ENCODE results near the gene FBXO11. TPM values are rescaled to one million over a fixed set of nuclear protein-coding genes. Genes with fewer than 3 reads are reported as not detected.
"Not testable (repeated sequence)": the region's sequence is repeated elsewhere in the genome, so short reads cannot be mapped to it uniquely, and the experiment has no call there.

FBXO11 gene
- total and polyA plus RNA-seq, 4 donors: 9.2 to 46.8 (median 19.7) TPM

GRCh38 chr2:47917276-47917961 is 11.1 kb upstream of the FBXO11 start:
- no peak overlapping the region for H3K4me3 ChIP-seq (ENCODE audit: low read depth in 1 of 3, low read length in 3 of 3)
- no peak overlapping the region for H3K9ac ChIP-seq (ENCODE audit: low read depth in 1 of 2, low read length in 2 of 2)
- H3K4me1 ChIP-seq (ENCODE audit: control insufficient read depth in 4 of 4, insufficient read depth in 4 of 4, low read length in 3 of 4): no peaks in the 10 kb centered on the region
- DNase-seq (ENCODE audit: low spot score): no peak
- no peaks in the 10 kb centered on the region for H3K36me3 ChIP-seq (ENCODE audit: control insufficient read depth in 4 of 4, insufficient read depth in 3 of 4, low read depth in 1 of 4, low read length in 3 of 4)
- no peaks in the 10 kb centered on the region for H3K27me3 ChIP-seq (ENCODE audit: control insufficient read depth in 4 of 4, insufficient read depth in 4 of 4, low read length in 3 of 4)
- no peak overlapping the region for H3K27ac ChIP-seq (ENCODE audit: low read depth in 1 of 2, low read length in 2 of 2)
- TF ChIP-seq CTCF (IDR thresholded peaks at IDR 0.05; ENCODE audit: low read depth, low read length, missing input control): no peak
- TF ChIP-seq MAX (IDR thresholded peaks at IDR 0.05): no peak
- no peak for TF ChIP-seq EGR1 (IDR thresholded peaks at IDR 0.05; ENCODE audit: low read depth in 2 of 2)
- TF ChIP-seq YY1 (IDR thresholded peaks at IDR 0.05): no peak
- no peak for TF ChIP-seq RAD21 (IDR thresholded peaks at IDR 0.05)
- no peak for TF ChIP-seq TAF1 (conservative IDR thresholded peaks at IDR 0.05)
- TF ChIP-seq HNF4G (IDR thresholded peaks at IDR 0.05): no peak
- 89% methylated on average over 3 of the region's 3 CpGs for WGBS
- H3K9me3 ChIP-seq (ENCODE audit: control insufficient read depth in 4 of 4, low read length in 3 of 4): no peaks in the 10 kb centered on the region

GRCh38 chr2:47916412-47916811 is 10.1 kb upstream of the FBXO11 start:
- no peak overlapping the region for H3K9ac ChIP-seq (ENCODE audit: low read depth in 1 of 2, low read length in 2 of 2)
- H3K27me3 ChIP-seq (ENCODE audit: control insufficient read depth in 4 of 4, insufficient read depth in 4 of 4, low read length in 3 of 4): no peaks in the 10 kb centered on the region
- WGBS: 95% methylated on average over 1 of the region's 1 CpG
- H3K36me3 ChIP-seq (ENCODE audit: control insufficient read depth in 4 of 4, insufficient read depth in 3 of 4, low read depth in 1 of 4, low read length in 3 of 4): no peaks in the 10 kb centered on the region
- no peak overlapping the region for H3K4me3 ChIP-seq (ENCODE audit: low read depth in 1 of 3, low read length in 3 of 3)
- no peak for TF ChIP-seq RAD21 (IDR thresholded peaks at IDR 0.05)
- TF ChIP-seq HNF4A (conservative IDR thresholded peaks at IDR 0.05): no peak
- no peak for TF ChIP-seq ATF3 (IDR thresholded peaks at IDR 0.05)
- no peak for TF ChIP-seq CTCF (IDR thresholded peaks at IDR 0.05; ENCODE audit: low read depth, low read length, missing input control)
- TF ChIP-seq YY1 (IDR thresholded peaks at IDR 0.05): no peak
- TF ChIP-seq MAX (IDR thresholded peaks at IDR 0.05): no peak
- no peak for TF ChIP-seq FOXA2 (IDR thresholded peaks at IDR 0.05)
- TF ChIP-seq SP1 (IDR thresholded peaks at IDR 0.05): no peak
- TF ChIP-seq JUND (IDR thresholded peaks at IDR 0.05): no peak
- TF ChIP-seq ZBTB33 (IDR thresholded peaks at IDR 0.05): no peak
- no peak for TF ChIP-seq GABPA (IDR thresholded peaks at IDR 0.05 in 1 of 2, conservative IDR thresholded peaks at IDR 0.05 in 1 of 2)
- TF ChIP-seq HNF4G (IDR thresholded peaks at IDR 0.05): no peak
- no peak for TF ChIP-seq TAF1 (conservative IDR thresholded peaks at IDR 0.05)
- no peak for TF ChIP-seq EGR1 (IDR thresholded peaks at IDR 0.05; ENCODE audit: low read depth in 2 of 2)
- no peak for TF ChIP-seq NR2F2 (IDR thresholded peaks at IDR 0.05)
- TF ChIP-seq FOXA1 (IDR thresholded peaks at IDR 0.05): no peak
- TF ChIP-seq REST (IDR thresholded peaks at IDR 0.05): no peak
- DNase-seq (ENCODE audit: low spot score): no peak
- no peaks in the 10 kb centered on the region for H3K9me3 ChIP-seq (ENCODE audit: control insufficient read depth in 4 of 4, low read length in 3 of 4)
- no peak overlapping the region for H3K27ac ChIP-seq (ENCODE audit: low read depth in 1 of 2, low read length in 2 of 2)
- H3K4me1 ChIP-seq (ENCODE audit: control insufficient read depth in 4 of 4, insufficient read depth in 4 of 4, low read length in 3 of 4): no peaks in the 10 kb centered on the region

GRCh38 chr2:47910662-47911061 is 4.4 kb upstream of the FBXO11 start:
- not testable (repeated sequence) for H3K4me1 ChIP-seq (ENCODE audit: control insufficient read depth in 4 of 4, insufficient read depth in 4 of 4, low read length in 3 of 4); H3K4me3 ChIP-seq (ENCODE audit: low read depth in 1 of 3, low read length in 3 of 3); H3K27me3 ChIP-seq (ENCODE audit: control insufficient read depth in 4 of 4, insufficient read depth in 4 of 4, low read length in 3 of 4); DNase-seq (ENCODE audit: low spot score); H3K9me3 ChIP-seq (ENCODE audit: control insufficient read depth in 4 of 4, low read length in 3 of 4); H3K9ac ChIP-seq (ENCODE audit: low read depth in 1 of 2, low read length in 2 of 2); H3K27ac ChIP-seq (ENCODE audit: low read depth in 1 of 2, low read length in 2 of 2); H3K36me3 ChIP-seq (ENCODE audit: control insufficient read depth in 4 of 4, insufficient read depth in 3 of 4, low read depth in 1 of 4, low read length in 3 of 4)
- WGBS: 98% methylated on average over 4 of the region's 4 CpGs

Measured in liver (tissue), 9 donors.